Thoracic aorta (tissue), 2 donors: ENCODE results near the gene FUT9. TPM values are rescaled to one million over a fixed set of nuclear protein-coding genes. Genes with fewer than 3 reads are reported as not detected.

ENCODE experiments used
- ATAC-seq: fragments of 150-250 bp; one replicate; pipeline ENCODE4 v1.8.0; 2017; ENCODE audit warnings: low read depth; ENCODE audit not compliant: insufficient number of reproducible peaks, low FRiP score
- DNase-seq: peaks from one replicate; pipeline ENCODE4 v3.0.0-alpha.2; 2020; ENCODE audit warnings: low spot score
- H3K27ac ChIP-seq, 2 donors: fragments of 200-600 bp; sonication (generic); 1 replicate in 1 of 2; 2 replicates in 1 of 2; pipeline ENCODE4 v1.5.1; 2016; ENCODE audit warnings: mild to moderate bottlenecking in 2 of 2, moderate library complexity in 2 of 2
- H3K27me3 ChIP-seq: fragments of 200-600 bp; sonication (generic); replicated peaks from 2 replicates; pipeline ENCODE4 v1.6.0; 2016; ENCODE audit warnings: mild to moderate bottlenecking; ENCODE audit not compliant: insufficient read depth
- H3K36me3 ChIP-seq: fragments of 200-600 bp; sonication (generic); one replicate; pipeline ENCODE4 v1.5.1; 2016
- H3K4me1 ChIP-seq, 2 donors: fragments of 200-600 bp; sonication (generic); 1 replicate in 1 of 2; 2 replicates in 1 of 2; pipeline versions ENCODE4 v1.5.1 to v1.6.0; 2016; ENCODE audit warnings: low read depth in 2 of 2, mild to moderate bottlenecking in 1 of 2; ENCODE audit not compliant: control insufficient read depth in 1 of 2
- H3K4me3 ChIP-seq: fragments of 200-600 bp; sonication (generic); 2 replicates; pipeline ENCODE4 v1.5.1; 2016; ENCODE audit warnings: mild to moderate bottlenecking
- H3K9me3 ChIP-seq: fragments of 200-600 bp; sonication (generic); 2 replicates; pipeline ENCODE4 v1.5.1; 2016
- CTCF ChIP-seq: fragments of 200-600 bp; sonication (generic); IDR thresholded peaks from one replicate; pipeline ENCODE4 v1.5.1; 2019; ENCODE audit warnings: antibody characterized with exemption
- total RNA-seq, 2 donors: library from RNA; depleted of rRNA; stranded (reverse); fragments of >200 nt; gene quantifications; one replicate each; pipeline versions ENCODE4 v1.1.0 to v1.2.3, GENCODE V29; 2016

Gene FUT9
- total RNA-seq, 2 donors from 2014 or later, result not detected

GRCh38 chr6:96195272-96195671, 179.5 kb downstream of the FUT9 start:
- no peak for ATAC-seq
- H3K4me1 ChIP-seq, result no peaks in the 10 kb centered on the region
- H3K27ac ChIP-seq, result no peak overlapping the region

GRCh38 chr6:96196633-96197032, 180.9 kb downstream of the FUT9 start:
- Histone ChIP-seq H3K27ac (no peak overlapping the region), H3K36me3 (no peaks in the 10 kb centered on the region), H3K27me3 (no peaks in the 10 kb centered on the region), H3K9me3 (no peaks in the 10 kb centered on the region), H3K4me3 (no peak overlapping the region), H3K4me1 (no peaks in the 10 kb centered on the region)
- ATAC-seq, result no peak
- no peak for TF ChIP-seq CTCF
- no peak for DNase-seq

More at GRCh38 chr6:96195272-96195671, 179.5 kb downstream of the FUT9 start:
- H3K4me3 ChIP-seq, result no peak overlapping the region
- H3K27me3 ChIP-seq, result no peaks in the 10 kb centered on the region
- DNase-seq, result no peak
- no peak for TF ChIP-seq CTCF
- no peaks in the 10 kb centered on the region for H3K36me3 ChIP-seq
- no peaks in the 10 kb centered on the region for H3K9me3 ChIP-seq

GRCh38 chr6:96197241-96197640, 181.5 kb downstream of the FUT9 start:
- no peaks in the 10 kb centered on the region for H3K27me3 ChIP-seq

GRCh38 chr6:96202571-96202970, 186.8 kb downstream of the FUT9 start:
- Histone ChIP-seq H3K27me3 (no peaks in the 10 kb centered on the region), H3K4me3 (no peak overlapping the region), H3K9me3 (no peaks in the 10 kb centered on the region), H3K36me3 (no peaks in the 10 kb centered on the region), H3K27ac (no peak overlapping the region), H3K4me1 (no peaks in the 10 kb centered on the region)
- DNase-seq (no peak), ATAC-seq (no peak)
- TF ChIP-seq CTCF, result no peak

More at GRCh38 chr6:96197241-96197640, 181.5 kb downstream of the FUT9 start:
- no peak for TF ChIP-seq CTCF
- no peak overlapping the region for H3K4me3 ChIP-seq
- H3K36me3 ChIP-seq, result no peaks in the 10 kb centered on the region
- DNase-seq, result no peak
- no peak overlapping the region for H3K27ac ChIP-seq
- no peak for ATAC-seq
- H3K9me3 ChIP-seq, result no peaks in the 10 kb centered on the region
- no peaks in the 10 kb centered on the region for H3K4me1 ChIP-seq

GRCh38 chr6:96211341-96211740, 195.6 kb downstream of the FUT9 start:
- no peak for ATAC-seq

More at GRCh38 chr6:96211341-96211740, 195.6 kb downstream of the FUT9 start:
- Histone ChIP-seq H3K27ac (no peak overlapping the region), H3K4me3 (no peak overlapping the region), H3K4me1 (no peaks in the 10 kb centered on the region), H3K9me3 (no peaks in the 10 kb centered on the region), H3K36me3 (no peaks in the 10 kb centered on the region), H3K27me3 (no peaks in the 10 kb centered on the region)
- TF ChIP-seq CTCF, result no peak
- DNase-seq, result no peak
